NT2/D1 (cell line): ENCODE data around the gene C1orf53.

ENCODE experiments used
- DNase-seq: peaks from one replicate; pipeline ENCODE4 v3.0.0-alpha.2; 2011; ENCODE audit warnings: low read depth, low spot score
- H3K27me3 ChIP-seq: 2 replicates; pipeline ENCODE4 v1.6.0; 2011; ENCODE audit warnings: mild to moderate bottlenecking; ENCODE audit not compliant: insufficient read length, insufficient read depth
- H3K36me3 ChIP-seq: 2 replicates; pipeline ENCODE4 v1.6.1; 2011; ENCODE audit warnings: mild to moderate bottlenecking, low read length, mixed read lengths; ENCODE audit not compliant: insufficient read depth, insufficient read length
- H3K4me1 ChIP-seq: 2 replicates; pipeline ENCODE4 v1.5.1; 2011; ENCODE audit not compliant: insufficient read depth, insufficient read length
- H3K4me3 ChIP-seq: 2 replicates; pipeline ENCODE4 v1.5.1; 2011; ENCODE audit warnings: low read depth; ENCODE audit not compliant: insufficient read length
- H3K9ac ChIP-seq: 2 replicates; pipeline ENCODE4 v1.6.0; 2011; ENCODE audit warnings: low read depth; ENCODE audit not compliant: insufficient read length
- H3K9me3 ChIP-seq: 2 replicates; pipeline ENCODE4 v1.5.1; 2011; ENCODE audit warnings: mild to moderate bottlenecking, low read length; ENCODE audit not compliant: insufficient read depth
- SUZ12 ChIP-seq: IDR thresholded peaks from 2 replicates; pipeline ENCODE4 v1.6.1; 2011; ENCODE audit not compliant: insufficient read length, insufficient read depth; ENCODE audit errors: extremely low read depth
- YY1 ChIP-seq: IDR thresholded peaks from 2 replicates; pipeline ENCODE4 v1.6.1; 2011; ENCODE audit not compliant: insufficient read length, insufficient read depth
- ZNF274 ChIP-seq: IDR thresholded peaks from 2 replicates; pipeline ENCODE4 v1.6.1; 2011; ENCODE audit warnings: mild to moderate bottlenecking, low read depth, low read length

Gene C1orf53

GRCh38 chr1:197892684-197893083 lies 9.7 kb upstream of the C1orf53 start:
- Histone ChIP-seq H3K27me3 (no peaks in the 10 kb centered on the region), H3K9me3 (no peaks in the 10 kb centered on the region), H3K36me3 (no peaks in the 10 kb centered on the region), H3K4me1 (no peaks in the 10 kb centered on the region), H3K9ac (no peak overlapping the region), H3K4me3 (no peak overlapping the region)
- TF ChIP-seq ZNF274 (no peak), SUZ12 (no peak), YY1 (no peak)
- no peak for DNase-seq

- H3K27me3 ChIP-seq, result no peaks in the 10 kb centered on the region
- no peaks in the 10 kb centered on the region for H3K9me3 ChIP-seq
- H3K9ac ChIP-seq, result no peak overlapping the region
- no peak for DNase-seq
- no peaks in the 10 kb centered on the region for H3K36me3 ChIP-seq
- H3K4me1 ChIP-seq, result no peaks in the 10 kb centered on the region
- no peak overlapping the region for H3K4me3 ChIP-seq
- TF ChIP-seq SUZ12 (no peak), ZNF274 (no peak), YY1 (no peak)
Measured at GRCh38 chr1:197896301-197896700, 6.1 kb upstream of the C1orf53 start.

GRCh38 chr1:197899037-197899436 lies 3.4 kb upstream of the C1orf53 start:
- no peaks in the 10 kb centered on the region for H3K36me3 ChIP-seq
- H3K4me3 ChIP-seq, result no peak overlapping the region
- H3K4me1 ChIP-seq, result no peaks in the 10 kb centered on the region
- DNase-seq, result no peak
- no peak overlapping the region for H3K9ac ChIP-seq
- H3K27me3 ChIP-seq, result peaks cover 12% of the 10 kb centered on the region
- H3K9me3 ChIP-seq, result no peaks in the 10 kb centered on the region
- TF ChIP-seq YY1 (no peak), SUZ12 (no peak), ZNF274 (no peak)

GRCh38 chr1:197902131-197902453 lies 338 bp upstream of the C1orf53 start:
- TF ChIP-seq ZNF274 (no peak), YY1 (no peak), SUZ12 (no peak)
- Histone ChIP-seq H3K27me3 (peaks cover 42% of the 10 kb centered on the region), H3K4me3 (peak overlapping the region; percentile 79), H3K9ac (peak overlapping the region; percentile 93), H3K36me3 (no peaks in the 10 kb centered on the region), H3K4me1 (no peaks in the 10 kb centered on the region), H3K9me3 (no peaks in the 10 kb centered on the region)
- no peak for DNase-seq

GRCh38 chr1:197903196-197903514 lies 725 bp downstream of the C1orf53 start:
- TF ChIP-seq ZNF274 (no peak), SUZ12 (peak; percentile 32)
- peaks cover 53% of the 10 kb centered on the region for H3K27me3 ChIP-seq
- H3K9ac ChIP-seq, result peak overlapping the region; percentile 93
- DNase-seq, result no peak
- H3K36me3 ChIP-seq, result no peaks in the 10 kb centered on the region
- H3K9me3 ChIP-seq, result peaks cover 6% of the 10 kb centered on the region
- peak overlapping the region; percentile 79 for H3K4me3 ChIP-seq
- H3K4me1 ChIP-seq, result no peaks in the 10 kb centered on the region

- Histone ChIP-seq H3K9ac (no peak overlapping the region), H3K9me3 (peaks cover 11% of the 10 kb centered on the region), H3K4me1 (no peaks in the 10 kb centered on the region), H3K4me3 (no peak overlapping the region), H3K27me3 (peaks cover 64% of the 10 kb centered on the region), H3K36me3 (no peaks in the 10 kb centered on the region)
- TF ChIP-seq YY1 (no peak), SUZ12 (no peak), ZNF274 (no peak)
- DNase-seq, result no peak
Measured at GRCh38 chr1:197904126-197904787, 1.8 kb downstream of the C1orf53 start.

- H3K4me3 ChIP-seq, result no peak overlapping the region
- peaks cover 3% of the 10 kb centered on the region for H3K4me1 ChIP-seq
- DNase-seq, result no peak
- H3K9ac ChIP-seq, result no peak overlapping the region
- TF ChIP-seq YY1 (no peak), ZNF274 (no peak), SUZ12 (no peak)
- H3K27me3 ChIP-seq, result peaks cover 80% of the 10 kb centered on the region
- H3K36me3 ChIP-seq, result no peaks in the 10 kb centered on the region
- H3K9me3 ChIP-seq, result peaks cover 11% of the 10 kb centered on the region
Measured at GRCh38 chr1:197905699-197906351, 3.4 kb downstream of the C1orf53 start.
